Thoracic aorta (tissue), 2 donors: Measurements from ENCODE around the gene NPAS3. TPM values are rescaled to one million over a fixed set of nuclear protein-coding genes. Genes with fewer than 3 reads are reported as not detected.

Experiments used
- ATAC-seq: fragments of 150-250 bp; one replicate; pipeline ENCODE4 v1.8.0; 2017; ENCODE audit warnings: low read depth; ENCODE audit not compliant: insufficient number of reproducible peaks, low FRiP score
- DNase-seq: peaks from one replicate; pipeline ENCODE4 v3.0.0-alpha.2; 2020; ENCODE audit warnings: low spot score
- H3K27ac ChIP-seq, 2 donors: fragments of 200-600 bp; sonication (generic); 1 replicate in 1 of 2; 2 replicates in 1 of 2; pipeline ENCODE4 v1.5.1; 2016; ENCODE audit warnings: mild to moderate bottlenecking in 2 of 2, moderate library complexity in 2 of 2
- H3K27me3 ChIP-seq: fragments of 200-600 bp; sonication (generic); replicated peaks from 2 replicates; pipeline ENCODE4 v1.6.0; 2016; ENCODE audit warnings: mild to moderate bottlenecking; ENCODE audit not compliant: insufficient read depth
- H3K36me3 ChIP-seq: fragments of 200-600 bp; sonication (generic); one replicate; pipeline ENCODE4 v1.5.1; 2016
- H3K4me1 ChIP-seq, 2 donors: fragments of 200-600 bp; sonication (generic); 1 replicate in 1 of 2; 2 replicates in 1 of 2; pipeline versions ENCODE4 v1.5.1 to v1.6.0; 2016; ENCODE audit warnings: low read depth in 2 of 2, mild to moderate bottlenecking in 1 of 2; ENCODE audit not compliant: control insufficient read depth in 1 of 2
- H3K4me3 ChIP-seq: fragments of 200-600 bp; sonication (generic); 2 replicates; pipeline ENCODE4 v1.5.1; 2016; ENCODE audit warnings: mild to moderate bottlenecking
- H3K9me3 ChIP-seq: fragments of 200-600 bp; sonication (generic); 2 replicates; pipeline ENCODE4 v1.5.1; 2016
- total RNA-seq, 2 donors: library from RNA; depleted of rRNA; stranded (reverse); fragments of >200 nt; gene quantifications; one replicate each; pipeline versions ENCODE4 v1.1.0 to v1.2.3, GENCODE V29; 2016
- TF ChIP-seq, protein P1 (sequence below): fragments of 200-600 bp; sonication (generic); IDR thresholded peaks from one replicate; pipeline ENCODE4 v1.5.1; 2019; ENCODE audit warnings: antibody characterized with exemption

The NPAS3 gene
- total RNA-seq, 2 donors from 2014 or later, result 1.1 TPM; not detected in 1

DNA sequence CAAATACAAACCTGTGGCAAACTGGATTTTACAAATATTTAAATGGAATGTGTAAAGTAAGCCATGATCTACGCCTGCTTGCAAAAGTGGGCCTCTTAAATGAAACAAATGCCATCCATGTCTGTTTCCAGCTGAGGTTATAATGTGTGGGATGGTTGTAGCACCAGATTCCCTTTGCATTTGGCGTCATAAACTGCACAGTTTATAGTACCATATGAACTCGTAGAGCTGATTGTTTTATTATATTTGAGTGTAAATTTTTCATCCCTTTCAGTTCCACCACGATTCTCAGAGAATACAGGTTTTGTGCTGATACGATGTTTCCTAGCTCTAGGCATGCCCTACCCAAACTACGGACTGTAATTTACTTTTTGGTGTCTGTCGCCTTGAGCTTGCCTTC, 637.3 kb downstream of the NPAS3 start:
- Histone ChIP-seq H3K4me1 (no peaks in the 10 kb centered on the region), H3K27ac (no peak overlapping the region), H3K27me3 (no peaks in the 10 kb centered on the region), H3K4me3 (no peak overlapping the region), H3K9me3 (no peaks in the 10 kb centered on the region), H3K36me3 (no peaks in the 10 kb centered on the region)
- ATAC-seq (no peak), DNase-seq (no peak)
- TF ChIP-seq, protein P1, sequence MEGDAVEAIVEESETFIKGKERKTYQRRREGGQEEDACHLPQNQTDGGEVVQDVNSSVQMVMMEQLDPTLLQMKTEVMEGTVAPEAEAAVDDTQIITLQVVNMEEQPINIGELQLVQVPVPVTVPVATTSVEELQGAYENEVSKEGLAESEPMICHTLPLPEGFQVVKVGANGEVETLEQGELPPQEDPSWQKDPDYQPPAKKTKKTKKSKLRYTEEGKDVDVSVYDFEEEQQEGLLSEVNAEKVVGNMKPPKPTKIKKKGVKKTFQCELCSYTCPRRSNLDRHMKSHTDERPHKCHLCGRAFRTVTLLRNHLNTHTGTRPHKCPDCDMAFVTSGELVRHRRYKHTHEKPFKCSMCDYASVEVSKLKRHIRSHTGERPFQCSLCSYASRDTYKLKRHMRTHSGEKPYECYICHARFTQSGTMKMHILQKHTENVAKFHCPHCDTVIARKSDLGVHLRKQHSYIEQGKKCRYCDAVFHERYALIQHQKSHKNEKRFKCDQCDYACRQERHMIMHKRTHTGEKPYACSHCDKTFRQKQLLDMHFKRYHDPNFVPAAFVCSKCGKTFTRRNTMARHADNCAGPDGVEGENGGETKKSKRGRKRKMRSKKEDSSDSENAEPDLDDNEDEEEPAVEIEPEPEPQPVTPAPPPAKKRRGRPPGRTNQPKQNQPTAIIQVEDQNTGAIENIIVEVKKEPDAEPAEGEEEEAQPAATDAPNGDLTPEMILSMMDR, result no peak

DNA sequence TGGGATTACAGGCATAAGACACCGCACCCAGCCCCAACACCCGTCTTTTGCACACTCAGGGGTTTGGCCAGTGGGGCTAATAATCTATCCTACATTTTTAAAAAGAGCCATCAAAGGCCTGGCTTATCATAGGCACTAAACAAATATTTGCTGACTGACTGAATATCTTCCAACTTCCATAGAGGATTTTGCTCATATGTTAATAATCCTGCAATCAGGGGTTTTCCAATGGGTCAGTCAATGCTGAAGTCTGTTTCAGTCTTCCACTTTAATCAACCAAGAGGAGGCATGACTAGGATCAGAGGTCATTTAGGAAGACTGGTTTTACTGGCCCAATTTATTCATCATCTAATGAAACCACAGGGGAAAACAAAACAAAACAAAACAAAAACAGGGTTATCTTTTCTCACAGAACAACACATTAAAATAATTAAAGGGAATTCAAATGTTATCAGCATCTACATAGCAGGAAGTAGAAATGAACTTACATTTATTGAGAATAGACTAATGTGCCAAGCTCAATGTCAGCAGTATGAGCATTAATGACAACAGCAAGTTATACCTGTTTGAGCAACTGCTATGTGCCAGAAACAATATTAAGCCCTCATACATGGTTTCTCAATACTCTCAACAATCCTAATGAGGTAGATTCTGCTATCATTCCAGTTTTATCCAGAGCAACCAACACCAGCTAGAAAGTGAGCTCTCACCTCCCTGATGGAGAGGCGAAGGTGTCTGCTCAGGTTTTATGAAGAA, 640.0 kb downstream of the NPAS3 start:
- H3K4me1 ChIP-seq, result no peaks in the 10 kb centered on the region
- no peak for DNase-seq
- H3K9me3 ChIP-seq, result no peaks in the 10 kb centered on the region
- no peak overlapping the region for H3K4me3 ChIP-seq
- H3K27ac ChIP-seq, result no peak overlapping the region
- TF ChIP-seq, protein P1, result no peak
- ATAC-seq, result no peak
- no peaks in the 10 kb centered on the region for H3K36me3 ChIP-seq
- no peaks in the 10 kb centered on the region for H3K27me3 ChIP-seq

DNA sequence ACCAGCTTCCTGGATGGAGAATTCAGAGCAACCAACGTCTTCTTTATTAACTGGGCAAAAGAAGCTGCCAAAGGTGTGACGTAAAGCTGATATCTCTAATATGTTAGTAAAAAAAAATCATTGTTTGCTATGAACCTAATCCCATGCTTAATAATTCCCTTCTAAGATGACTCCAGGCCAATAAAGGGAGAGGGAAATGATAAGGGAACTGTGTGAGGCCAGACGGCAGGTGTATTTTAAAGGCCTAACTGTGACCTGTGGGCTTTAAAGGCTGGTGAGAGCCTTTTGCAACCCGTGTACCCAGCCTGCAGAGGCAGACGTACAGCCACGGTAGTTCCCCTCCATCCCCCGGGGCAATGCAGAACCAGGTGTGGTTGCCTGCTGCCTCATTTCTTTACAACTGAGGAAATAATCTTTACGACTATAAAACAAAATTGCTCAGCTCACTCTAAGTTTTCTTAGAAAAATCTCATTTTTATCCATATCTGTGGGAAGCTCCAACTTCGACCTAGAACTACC, 641.6 kb downstream of the NPAS3 start:
- ATAC-seq (no peak), DNase-seq (no peak)
- no peaks in the 10 kb centered on the region for H3K4me1 ChIP-seq
- H3K9me3 ChIP-seq, result no peaks in the 10 kb centered on the region
- no peaks in the 10 kb centered on the region for H3K36me3 ChIP-seq
- H3K27me3 ChIP-seq, result no peaks in the 10 kb centered on the region
- TF ChIP-seq, protein P1, result no peak
- H3K27ac ChIP-seq, result no peak overlapping the region
- no peak overlapping the region for H3K4me3 ChIP-seq

DNA sequence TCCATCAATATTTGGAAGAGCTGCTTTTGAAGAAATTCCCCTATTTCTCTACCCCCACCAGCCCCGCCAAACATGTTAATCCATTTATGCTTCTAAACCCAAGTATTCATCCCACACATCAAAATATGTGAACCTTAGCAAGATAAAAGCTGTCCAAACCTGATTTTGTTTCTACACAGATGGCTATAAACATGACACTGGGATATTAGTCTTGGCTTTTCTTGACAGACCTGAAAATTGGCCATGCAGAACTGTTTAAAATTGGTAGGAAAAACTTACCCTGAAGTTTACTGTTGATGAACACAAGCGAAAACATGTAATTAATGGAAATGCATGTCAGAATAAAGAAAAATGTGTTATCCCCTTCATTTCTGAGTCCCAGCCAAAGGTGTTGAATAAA, 642.2 kb downstream of the NPAS3 start:
- DNase-seq, result no peak

DNA sequence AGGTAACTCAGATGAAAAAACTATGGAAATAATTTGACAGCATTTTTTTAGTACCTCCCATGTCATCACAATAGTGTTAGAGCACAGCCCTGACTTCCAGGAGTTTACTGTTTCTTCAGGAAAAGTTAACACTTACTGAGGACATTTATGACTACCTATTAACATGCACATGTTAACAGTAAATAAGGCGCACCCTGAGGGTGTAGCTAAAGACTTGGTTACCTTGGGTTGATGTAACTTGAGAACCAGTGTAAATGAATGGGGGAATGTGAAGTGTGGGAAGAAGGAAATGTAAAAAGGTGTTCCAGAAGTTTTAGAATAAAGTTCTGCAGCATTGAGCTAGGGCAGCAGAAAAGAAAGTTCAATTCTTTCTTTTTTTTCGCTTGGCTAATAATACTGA, 646.0 kb downstream of the NPAS3 start:
- Histone ChIP-seq H3K4me3 (no peak overlapping the region), H3K36me3 (no peaks in the 10 kb centered on the region), H3K4me1 (no peaks in the 10 kb centered on the region), H3K27me3 (no peaks in the 10 kb centered on the region), H3K9me3 (no peaks in the 10 kb centered on the region), H3K27ac (no peak overlapping the region)
- ATAC-seq (no peak), DNase-seq (no peak)
- TF ChIP-seq, protein P1, result no peak

More for the DNA sequence above, 642.2 kb downstream of the NPAS3 start:
- no peaks in the 10 kb centered on the region for H3K4me1 ChIP-seq
- no peak for ATAC-seq
- no peak overlapping the region for H3K27ac ChIP-seq
- no peaks in the 10 kb centered on the region for H3K9me3 ChIP-seq
- no peaks in the 10 kb centered on the region for H3K27me3 ChIP-seq
- no peaks in the 10 kb centered on the region for H3K36me3 ChIP-seq
- TF ChIP-seq, protein P1, result no peak
- H3K4me3 ChIP-seq, result no peak overlapping the region
